NCI-H460 (cell line): ENCODE measurements around the gene UPK3B. TPM values are rescaled to one million over a fixed set of nuclear protein-coding genes. Genes with fewer than 3 reads are reported as not detected.
"Not testable (repeated sequence)": the region's sequence is repeated elsewhere in the genome, so short reads cannot be mapped to it uniquely, and the experiment has no call there.

Experiments
- DNase-seq: peaks from one replicate; pipeline ENCODE4 v3.0.0-alpha.2; 2016; ENCODE audit warnings: low read depth; ENCODE audit errors: extremely low read depth
- total RNA-seq: library from RNA; depleted of rRNA; stranded (reverse); fragments of >200 nt; shearing (Covaris generic); gene quantifications from 2 replicates; pipeline ENCODE4 v1.2.3, GENCODE V29; 2014

Gene UPK3B
- total RNA-seq, 1 experiment from 2014 or later, result 0.15 TPM

- not testable (repeated sequence) for DNase-seq
These were observed 23.7 kb upstream of the UPK3B start for GRCh38 chr7:76486618-76487017.

GRCh38 chr7:76487969-76488368 is 22.4 kb upstream of the UPK3B start:
- DNase-seq, result not testable (repeated sequence)

- DNase-seq, result not testable (repeated sequence)
These were observed 18.2 kb upstream of the UPK3B start for GRCh38 chr7:76492139-76492538.

- DNase-seq, result not testable (repeated sequence)
These were observed 14.6 kb upstream of the UPK3B start for GRCh38 chr7:76495717-76496116.

GRCh38 chr7:76497918-76498582 is 12.3 kb upstream of the UPK3B start:
- not testable (repeated sequence) for DNase-seq

- DNase-seq, result not testable (repeated sequence)
These were observed 11.7 kb upstream of the UPK3B start for GRCh38 chr7:76498583-76499200.

- not testable (repeated sequence) for DNase-seq
These were observed 11.0 kb upstream of the UPK3B start for GRCh38 chr7:76499201-76499923.

GRCh38 chr7:76499924-76500241 is 10.5 kb upstream of the UPK3B start:
- not testable (repeated sequence) for DNase-seq

GRCh38 chr7:76502224-76502623 is 8.1 kb upstream of the UPK3B start:
- not testable (repeated sequence) for DNase-seq

GRCh38 chr7:76502836-76503235 is 7.5 kb upstream of the UPK3B start:
- DNase-seq, result not testable (repeated sequence)

GRCh38 chr7:76503244-76503643 is 7.1 kb upstream of the UPK3B start:
- not testable (repeated sequence) for DNase-seq

- not testable (repeated sequence) for DNase-seq
These were observed 5.8 kb upstream of the UPK3B start for GRCh38 chr7:76504351-76505167.

- DNase-seq, result no peak
These were observed 4.9 kb upstream of the UPK3B start for GRCh38 chr7:76505168-76506080.

GRCh38 chr7:76506081-76506440 is 4.3 kb upstream of the UPK3B start:
- no peak for DNase-seq

- DNase-seq, result not testable (repeated sequence)
These were observed 3.7 kb upstream of the UPK3B start for GRCh38 chr7:76506643-76507042.

GRCh38 chr7:76507723-76508406 is 2.5 kb upstream of the UPK3B start:
- no peak for DNase-seq

GRCh38 chr7:76511200-76511910 is 1.0 kb downstream of the UPK3B start:
- not testable (repeated sequence) for DNase-seq
